ENCODE data around the gene C5orf22. TPM values are rescaled to one million over a fixed set of nuclear protein-coding genes. Genes with fewer than 3 reads are reported as not detected.

C5orf22 gene
- total and polyA plus RNA-seq, 2 donors (not counting 1 experiment from before 2014, with no cell fraction given): 7.5 to 28.9 TPM

DNA sequence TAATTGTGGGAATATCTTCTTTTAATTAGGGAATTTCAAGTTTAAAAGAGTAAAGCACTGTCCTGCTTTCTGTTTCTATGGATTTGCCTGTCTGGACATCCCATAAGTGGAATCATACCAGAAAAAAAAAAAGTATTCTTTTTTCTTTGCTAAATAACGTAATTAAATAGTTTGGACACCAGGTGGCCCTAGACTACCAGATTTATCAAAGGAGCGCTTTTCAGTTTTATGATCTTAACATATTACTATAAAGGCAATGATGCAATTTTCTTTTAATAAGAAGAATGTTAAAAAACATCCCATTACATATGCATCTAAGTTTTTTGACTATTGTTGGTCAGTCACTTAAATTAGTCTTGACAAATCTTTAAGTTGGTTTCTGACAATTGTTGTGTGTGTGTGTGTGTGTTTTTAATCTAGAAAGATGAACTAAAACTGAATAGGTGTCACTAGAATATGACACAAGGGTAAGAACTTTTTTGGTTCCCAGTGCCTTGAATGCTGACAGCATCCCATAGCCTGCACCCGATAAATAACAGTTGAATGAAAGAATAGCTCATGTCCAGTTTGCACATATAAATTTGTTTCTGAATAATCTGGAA lies 49.5 kb downstream of the C5orf22 start:
- Mint-ChIP-seq H3K9me3 (ENCODE audit: insufficient read depth) (no peaks in the 10 kb centered on the region), H3K4me3 (no peak overlapping the region), H3K27ac (no peak overlapping the region), H3K27me3 (peaks cover 28% of the 10 kb centered on the region), H3K4me1 (no peaks in the 10 kb centered on the region)
- no peak overlapping the region for H3K4me2 ChIP-seq (replicated peaks; ENCODE audit: low read depth, low read length, poor library complexity, severe bottlenecking)
- no peaks in the 10 kb centered on the region for H3K4me1 ChIP-seq (ENCODE audit: control insufficient read depth in 2 of 2, insufficient read depth in 2 of 2, low read length in 2 of 2)
- ATAC-seq (ENCODE audit: low read depth) (no peak), DNase-seq (peak; percentile 42)
- CTCF ChIA-PET: interaction anchor here (0.5 to 1.7 kb wide), 3 partner anchors 220 to 747 kb away, joined by 3 to 15 read pairs (median 3); no protein-coding TSS in a partner anchor
- H2AFZ ChIP-seq (ENCODE audit: insufficient read depth, low read depth, low read length, poor library complexity, severe bottlenecking): no peak overlapping the region
- no peak overlapping the region for H3K9ac ChIP-seq (ENCODE audit: low read length)
- no peaks in the 10 kb centered on the region for H3K9me3 ChIP-seq (ENCODE audit: control extremely low read depth in 1 of 3, control insufficient read depth in 2 of 3, insufficient read depth in 1 of 3, low read length in 2 of 3)
- H3K36me3 ChIP-seq (replicated peaks in 1 of 2; ENCODE audit: control extremely low read depth in 1 of 2, control insufficient read depth in 1 of 2, extremely low read depth in 1 of 2, insufficient read depth in 2 of 2, low read length in 1 of 2): no peaks in the 10 kb centered on the region
- no peaks in the 10 kb centered on the region for H3K79me2 ChIP-seq (ENCODE audit: control insufficient read depth, insufficient read depth, low read length)
- H3K27ac ChIP-seq (ENCODE audit: low read length in 2 of 2): no peak overlapping the region
- no peak for TF ChIP-seq EZH2 (IDR thresholded peaks at IDR 0.05; ENCODE audit: borderline replicate concordance, insufficient read depth, low read depth, low read length, poor library complexity, severe bottlenecking)
- TF ChIP-seq CTCF (IDR thresholded peaks at IDR 0.05): peak; percentile 69
- H3K4me3 ChIP-seq (ENCODE audit: control extremely low read depth in 1 of 5, extremely low read depth in 1 of 5, insufficient read depth in 1 of 5, low read depth in 2 of 5, low read length in 4 of 5): no peak overlapping the region
- no CpG with 5 or more reads among the region's 3 CpGs for WGBS (ENCODE audit: insufficient coverage)
- H3K27me3 ChIP-seq (replicated peaks in 1 of 4; ENCODE audit: control extremely low read depth in 1 of 4, control insufficient read depth in 3 of 4, insufficient read depth in 4 of 4, low read length in 3 of 4): peaks cover 0 to 2% (median 0%) of the 10 kb centered on the region in 4 experiments
- no peaks in the 10 kb centered on the region for H4K20me1 ChIP-seq (ENCODE audit: control insufficient read depth, insufficient read depth, low read length, poor library complexity, severe bottlenecking)
- POLR2A ChIA-PET: no interaction called here
- intact Hi-C loops (cut with micrococcal nuclease): loop anchor here (5.0 kb wide), 2 partner anchors 1031 to 1841 kb away; no protein-coding TSS in a partner anchor

DNA sequence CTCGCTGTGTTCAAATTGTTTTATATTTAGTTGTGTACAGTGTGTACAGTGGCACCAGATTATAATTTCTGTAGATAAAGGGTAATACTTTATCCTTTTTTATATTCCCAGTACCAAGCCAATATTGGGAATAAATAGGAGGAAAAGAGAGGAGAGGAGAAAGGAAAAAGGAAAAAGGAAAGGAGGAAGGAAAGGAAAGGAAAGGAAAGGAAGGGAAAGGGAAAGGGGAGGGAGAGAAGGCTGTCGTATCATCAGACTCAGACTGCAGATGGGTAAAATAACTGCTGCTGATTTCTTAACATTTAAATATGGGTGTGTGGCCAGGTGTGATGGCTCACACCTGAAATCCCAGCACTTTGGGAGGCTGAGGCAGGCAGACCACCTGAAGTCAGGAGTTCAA lies 51.0 kb downstream of the C5orf22 start:
- no peaks in the 10 kb centered on the region for H4K20me1 ChIP-seq (ENCODE audit: control insufficient read depth, insufficient read depth, low read length, poor library complexity, severe bottlenecking)
- Mint-ChIP-seq H3K4me1 (no peaks in the 10 kb centered on the region), H3K4me3 (no peak overlapping the region), H3K27ac (no peak overlapping the region), H3K9me3 (ENCODE audit: insufficient read depth) (no peaks in the 10 kb centered on the region), H3K27me3 (peaks cover 25% of the 10 kb centered on the region)
- ChIA-PET CTCF (interaction anchor here (0.7 to 1.7 kb wide), 3 partner anchors 12 to 652 kb away, joined by 3 to 15 read pairs (median 4); no protein-coding TSS in a partner anchor), POLR2A (no interaction called here)
- H2AFZ ChIP-seq (ENCODE audit: insufficient read depth, low read depth, low read length, poor library complexity, severe bottlenecking): no peak overlapping the region
- H3K9me3 ChIP-seq (ENCODE audit: control extremely low read depth in 1 of 3, control insufficient read depth in 2 of 3, insufficient read depth in 1 of 3, low read length in 2 of 3): no peaks in the 10 kb centered on the region
- no peaks in the 10 kb centered on the region for H3K36me3 ChIP-seq (replicated peaks in 1 of 2; ENCODE audit: control extremely low read depth in 1 of 2, control insufficient read depth in 1 of 2, extremely low read depth in 1 of 2, insufficient read depth in 2 of 2, low read length in 1 of 2)
- no peak overlapping the region for H3K9ac ChIP-seq (ENCODE audit: low read length)
- DNase-seq: no peak
- peaks cover 0 to 2% (median 0%) of the 10 kb centered on the region in 4 experiments for H3K27me3 ChIP-seq (replicated peaks in 1 of 4; ENCODE audit: control extremely low read depth in 1 of 4, control insufficient read depth in 3 of 4, insufficient read depth in 4 of 4, low read length in 3 of 4)
- WGBS (ENCODE audit: insufficient coverage): 100% methylated on average over 1 of the region's 2 CpGs
- no peaks in the 10 kb centered on the region for H3K4me1 ChIP-seq (ENCODE audit: control insufficient read depth in 2 of 2, insufficient read depth in 2 of 2, low read length in 2 of 2)
- no peak overlapping the region for H3K4me3 ChIP-seq (ENCODE audit: control extremely low read depth in 1 of 5, extremely low read depth in 1 of 5, insufficient read depth in 1 of 5, low read depth in 2 of 5, low read length in 4 of 5)
- intact Hi-C loops (cut with micrococcal nuclease): loop anchor here (5.0 kb wide), 2 partner anchors 1029 to 1839 kb away; no protein-coding TSS in a partner anchor
- no peak overlapping the region for H3K27ac ChIP-seq (ENCODE audit: low read length in 2 of 2)
- TF ChIP-seq EZH2 (IDR thresholded peaks at IDR 0.05; ENCODE audit: borderline replicate concordance, insufficient read depth, low read depth, low read length, poor library complexity, severe bottlenecking) (no peak), CTCF (IDR thresholded peaks at IDR 0.05) (no peak)
- ATAC-seq (ENCODE audit: low read depth): no peak
- no peak overlapping the region for H3K4me2 ChIP-seq (replicated peaks; ENCODE audit: low read depth, low read length, poor library complexity, severe bottlenecking)
- no peaks in the 10 kb centered on the region for H3K79me2 ChIP-seq (ENCODE audit: control insufficient read depth, insufficient read depth, low read length)
